Psoas muscle (tissue), 8 donors: ENCODE measurements around the gene TMUB1. TPM values are rescaled to one million over a fixed set of nuclear protein-coding genes. Genes with fewer than 3 reads are reported as not detected.

ENCODE experiments used
- ATAC-seq, 4 donors: fragments of 200-7000 bp; cut with Tn5 transposase; one replicate each; pipeline ENCODE4 v1.9.1; 2020; ENCODE audit warnings: moderate library complexity in 3 of 4, mild to moderate bottlenecking in 2 of 4
- DNase-seq, 2 donors: peaks; one replicate each; pipeline ENCODE4 v3.0.0-alpha.2; 2020
- H3K27ac ChIP-seq: fragments of 200-600 bp; one replicate; pipeline ENCODE4 v1.8.0; 2022
- H3K27me3 ChIP-seq, 3 donors: fragments of 200-600 bp in 1 of 3; one replicate each; pipeline versions ENCODE4 v1.6.1 to v1.8.0; 2013 to 2022; ENCODE audit warnings: low read length in 2 of 3, mild to moderate bottlenecking in 2 of 3, moderate library complexity in 1 of 3; ENCODE audit not compliant: insufficient read depth in 3 of 3
- H3K36me3 ChIP-seq, 2 donors: fragments of 200-600 bp in 1 of 2; one replicate each; pipeline versions ENCODE4 v1.6.1 to v1.8.0; 2013 to 2022; ENCODE audit warnings: low read depth in 1 of 2, mild to moderate bottlenecking in 1 of 2, moderate library complexity in 1 of 2; ENCODE audit not compliant: insufficient read depth in 1 of 2
- H3K4me1 ChIP-seq: fragments of 200-600 bp; one replicate; pipeline ENCODE4 v1.8.0; 2022
- H3K4me3 ChIP-seq: fragments of 200-600 bp; one replicate; pipeline ENCODE4 v1.8.0; 2022; ENCODE audit warnings: mild to moderate bottlenecking
- H3K9me3 ChIP-seq: fragments of 200-600 bp; one replicate; pipeline ENCODE4 v1.8.0; 2022
- CTCF ChIP-seq: fragments of 200-600 bp; IDR thresholded peaks from one replicate; pipeline ENCODE4 v1.8.0; 2022; ENCODE audit warnings: antibody characterized with exemption
- WGBS, 3 donors: extraction: QIAGEN DNeasy Blood & Tissue Kit; methylation state at CpG; one replicate each; pipeline versions ENCODE4 v1.1.6 to v1.1.7; 2013; 5-methylcytosine and 5-hydroxymethylcytosine counted together
- intact Hi-C, 2 donors: fragments of 100-400 bp; cut with DNase I; formaldehyde crosslinking; loops; one replicate each; pipeline versions ENCODE4 v1.11.0 to v1.14.2; 2022
- polyA plus RNA-seq, 3 donors: library from polyadenylated mRNA; stranded (reverse); fragments of 200-250 nt; gene quantifications; one replicate each; pipeline ENCODE4 v1.2.3, GENCODE V29; 2013
- total RNA-seq, 4 donors: library from RNA; stranded (reverse); fragmentation: NEBNext Ultra II Directional in 2 of 4; extraction: Animal tissue kit (Norgen Biotek cat#: 25700) in 2 of 4; gene quantifications; one replicate each; pipeline versions ENCODE4 v1.2.1 to v1.2.4, GENCODE V29; 2021 to 2023
- donor health status: healthy with polysubstance abuse.
- donor health status: DM: no; HTN: no; CAD: no; lungs with moderate emphysema.
- donor health status: Bipolar disorder and iron deficiency.
- donor health status: healthy.
- donor health status: DM: yes; HTN: yes; CAD: no.
- donor health status: DM: no; HTN: no; CAD: no.
- donor health status: DM: no; HTN: no; CAD: no.
- donor health status: DM: yes; HTN: yes; CAD: no.

TMUB1 gene
- total and polyA plus RNA-seq, 7 donors, result 41.7 to 121 (median 55.5) TPM

GRCh38 chr7:151130741-151131157, 47.5 kb upstream of the TMUB1 start:
- no peak for TF ChIP-seq CTCF
- no peak overlapping the region for H3K27ac ChIP-seq
- no peaks in the 10 kb centered on the region for H3K27me3 ChIP-seq
- ATAC-seq (no peak), DNase-seq (peak; percentile 6 to 41)
- H3K4me3 ChIP-seq, result no peak overlapping the region
- WGBS, 3 donors, result 85 to 92% (median 88%) methylated on average over 15 to 17 of the region's 17 CpGs
- intact Hi-C loops, result no loop called here
- H3K36me3 ChIP-seq, result peaks cover 0 to 63% of the 10 kb centered on the region in 2 donors
- peaks cover 5% of the 10 kb centered on the region for H3K4me1 ChIP-seq
- H3K9me3 ChIP-seq, result no peaks in the 10 kb centered on the region

GRCh38 chr7:151129960-151130591, 46.8 kb upstream of the TMUB1 start:
- intact Hi-C loops, result no loop called here
- no peaks in the 10 kb centered on the region for H3K27me3 ChIP-seq
- H3K4me3 ChIP-seq, result no peak overlapping the region
- no peak overlapping the region for H3K27ac ChIP-seq
- no peak for TF ChIP-seq CTCF
- H3K9me3 ChIP-seq, result no peaks in the 10 kb centered on the region
- peaks cover 0 to 57% of the 10 kb centered on the region in 2 donors for H3K36me3 ChIP-seq
- 83 to 91% (median 87%) methylated on average over 9 of the region's 9 CpGs for WGBS, 3 donors
- DNase-seq (no peak), ATAC-seq (no peak)
- H3K4me1 ChIP-seq, result peaks cover 12% of the 10 kb centered on the region

- TF ChIP-seq CTCF, result no peak
- Histone ChIP-seq H3K36me3 (peaks cover 0 to 57% of the 10 kb centered on the region in 2 donors), H3K4me1 (peaks cover 16% of the 10 kb centered on the region), H3K27ac (no peak overlapping the region), H3K9me3 (no peaks in the 10 kb centered on the region), H3K27me3 (no peaks in the 10 kb centered on the region), H3K4me3 (no peak overlapping the region)
- intact Hi-C loops, result no loop called here
- 79 to 85% (median 81%) methylated on average over 26 to 28 of the region's 28 CpGs for WGBS, 3 donors
- DNase-seq, result peak in 1 of 2 donors; percentile 9
- ATAC-seq, result no peak
Observed at GRCh38 chr7:151129117-151129959, 46.0 kb upstream of the TMUB1 start.

- Histone ChIP-seq H3K27ac (no peak overlapping the region), H3K9me3 (no peaks in the 10 kb centered on the region), H3K4me1 (peaks cover 20% of the 10 kb centered on the region), H3K27me3 (no peaks in the 10 kb centered on the region), H3K36me3 (peaks cover 0 to 59% of the 10 kb centered on the region in 2 donors), H3K4me3 (no peak overlapping the region)
- TF ChIP-seq CTCF, result no peak
- no peak for ATAC-seq
- no peak for DNase-seq
- WGBS, 3 donors, result 75 to 90% (median 83%) methylated on average over 8 of the region's 8 CpGs
- intact Hi-C loops, result loop anchor here in 1 of 2 donors (1.0 kb wide), 1 partner anchor 40 kb away; no protein-coding TSS in a partner anchor
Observed at GRCh38 chr7:151128716-151129115, 45.4 kb upstream of the TMUB1 start.
